Activated naive CD4-positive, alpha-beta T cell treated with anti-CD3 and anti-CD28 coated beads, Interleukin-2, amount 50 U/mL, for 16 hours (primary cell): ENCODE results near the gene NEAT1.
A peak's percentile ranks its signal among the peaks of the same experiment; 100 is the strongest.

Source experiments
- DNase-seq: peaks from one replicate; pipeline ENCODE4 v3.0.0-alpha.2; 2020

The NEAT1 gene

GRCh38 chr11:65422633-65423515 lies at the start of gene NEAT1:
Gene NEAT1 (plus strand): TSS chr11:65422798.
- DNase-seq, result peak; percentile 91

GRCh38 chr11:65373839-65374580 lies 48.6 kb upstream of the NEAT1 start:
- no peak for DNase-seq

DNA sequence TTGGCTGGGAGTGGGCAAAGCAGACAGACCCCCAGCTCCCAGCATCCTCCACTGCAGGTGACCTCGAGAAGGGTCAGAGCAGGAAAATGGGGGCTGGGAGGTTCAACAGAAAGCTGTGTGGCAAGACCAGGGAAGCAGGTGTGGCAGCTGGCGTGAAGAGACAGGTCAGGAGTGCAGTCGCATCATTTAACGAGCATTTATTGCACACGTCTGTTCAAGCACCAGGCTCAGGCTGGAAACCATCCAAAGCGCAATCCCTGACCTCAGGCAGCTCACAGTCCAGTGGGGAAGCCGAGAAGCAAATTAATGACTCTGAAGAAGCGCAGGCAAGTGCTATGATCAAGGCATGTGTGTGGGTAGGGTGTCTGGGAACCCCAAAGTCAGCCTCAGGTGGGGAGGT lies 47.6 kb upstream of the NEAT1 start:
- DNase-seq, result no peak

DNA sequence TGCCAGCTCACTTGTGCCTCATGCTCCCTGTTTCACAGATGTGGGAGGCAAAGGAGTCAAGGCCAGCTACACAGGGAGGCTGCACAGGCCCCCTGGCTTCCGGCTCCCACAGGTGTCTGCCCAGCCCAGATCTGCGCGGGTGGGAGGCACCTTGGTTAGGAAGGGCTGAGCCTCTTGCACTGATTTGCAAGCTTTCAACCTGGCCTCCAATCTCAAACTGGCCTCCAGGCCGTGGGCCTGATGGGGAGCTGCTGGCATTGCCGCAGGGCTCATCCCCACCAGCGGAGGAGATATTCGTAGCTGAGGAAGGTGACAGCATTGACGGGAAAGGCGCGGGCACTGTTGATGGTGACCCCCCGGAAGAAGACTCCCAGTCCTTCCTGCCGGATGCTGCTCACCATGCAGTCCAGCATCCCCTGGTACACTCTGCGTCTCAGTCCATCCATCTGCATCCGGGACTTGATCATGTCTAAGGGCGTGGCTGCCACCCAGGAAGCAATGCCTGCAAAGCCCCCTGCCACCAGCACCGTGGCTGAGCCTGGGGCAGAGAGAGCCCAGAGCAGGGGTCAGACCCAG lies 46.4 kb upstream of the NEAT1 start:
- no peak for DNase-seq

DNA sequence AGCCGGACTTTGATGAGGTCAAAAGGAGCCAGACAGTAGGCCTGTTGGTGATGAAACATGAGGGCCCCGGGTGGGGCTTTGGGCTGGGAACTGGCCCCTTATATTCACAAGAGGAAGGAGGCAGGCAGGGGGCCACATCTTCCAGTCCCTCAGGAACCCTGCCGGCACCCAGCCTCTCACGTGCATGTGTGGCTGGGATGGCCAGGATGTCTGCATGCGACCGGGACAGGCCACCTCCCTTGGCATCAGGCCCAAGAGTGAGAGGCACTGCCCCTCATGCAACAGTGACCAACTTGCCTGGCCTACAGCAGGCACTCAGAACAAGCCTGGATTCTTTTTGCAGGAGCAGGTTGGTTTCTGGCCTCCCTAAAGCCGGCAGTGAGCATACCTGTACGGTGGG lies 45.6 kb upstream of the NEAT1 start:
- no peak for DNase-seq

- DNase-seq, result no peak
Measured at GRCh38 chr11:65377777-65378176, 44.8 kb upstream of the NEAT1 start.

- DNase-seq, result no peak
Measured at GRCh38 chr11:65378208-65378927, 44.2 kb upstream of the NEAT1 start.

- no peak for DNase-seq
Measured at GRCh38 chr11:65378928-65379638, 43.5 kb upstream of the NEAT1 start.

DNA sequence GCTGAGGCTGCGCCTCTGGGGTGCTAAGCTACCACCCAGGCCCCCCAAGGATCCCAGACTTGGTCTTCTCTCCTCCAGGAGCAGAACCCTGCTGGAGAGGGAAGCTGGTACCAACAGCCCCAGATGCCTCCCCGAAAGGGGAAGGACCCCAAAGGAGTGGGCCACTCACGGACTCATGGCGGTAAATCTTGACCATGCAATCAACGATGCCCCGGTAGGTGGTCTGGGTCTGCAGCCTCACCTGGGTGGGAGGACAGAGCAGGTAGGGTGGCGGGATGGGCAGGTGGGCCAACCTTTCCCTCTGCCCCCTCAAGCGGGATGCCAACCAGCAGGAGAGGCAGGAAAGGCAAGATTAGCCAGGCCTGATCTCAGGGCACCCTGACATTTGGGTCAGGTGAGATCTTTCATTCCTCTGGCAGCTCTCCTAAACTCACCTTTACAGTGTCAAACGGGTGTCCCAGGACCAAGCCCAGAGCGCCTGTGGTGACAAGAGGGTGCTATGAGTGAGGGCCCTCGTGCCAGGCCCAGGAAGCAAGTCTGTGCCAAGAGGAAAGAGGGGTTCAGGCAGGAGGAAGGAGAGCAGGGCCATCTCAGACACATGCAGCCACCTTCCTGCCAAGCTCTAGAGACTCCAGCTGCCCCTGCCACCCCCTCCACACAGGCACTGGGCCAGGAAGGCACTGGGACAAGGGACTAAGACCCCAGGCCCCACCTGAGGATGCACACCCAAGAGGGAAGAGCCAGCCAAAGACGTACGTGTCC lies 42.7 kb upstream of the NEAT1 start:
- DNase-seq, result no peak

DNA sequence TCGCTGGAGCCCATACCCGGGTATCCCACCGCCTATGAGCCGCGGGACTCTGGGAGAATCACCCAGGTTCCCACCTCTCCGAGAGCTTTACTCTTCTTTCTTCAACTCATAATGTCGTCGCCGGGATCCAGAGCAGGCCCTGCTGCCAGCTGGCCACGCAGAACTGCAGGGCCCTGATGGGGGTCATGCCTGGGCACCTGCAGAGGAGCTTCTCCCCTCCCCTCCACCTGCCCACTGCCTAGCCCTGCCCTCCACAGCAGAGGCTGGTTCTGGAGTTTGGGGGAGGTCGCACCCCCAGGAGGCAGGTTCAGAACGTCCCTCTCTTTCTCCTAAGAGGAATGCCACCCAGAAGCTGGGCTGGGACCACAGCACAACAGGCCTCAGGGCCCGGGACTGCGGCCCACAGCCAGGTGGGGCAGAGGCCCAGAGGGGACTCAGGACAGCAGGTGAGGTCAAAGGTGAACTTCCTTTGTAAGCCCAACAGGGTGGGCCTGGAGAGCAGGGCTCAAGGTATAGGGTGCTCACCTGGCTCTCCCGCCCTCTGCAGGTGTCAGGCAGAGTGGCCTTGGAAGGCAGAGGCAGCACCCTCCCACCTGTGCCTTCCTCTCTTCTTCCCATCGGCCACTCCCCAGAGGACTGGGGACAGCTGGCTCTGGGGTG lies 42.0 kb upstream of the NEAT1 start:
- DNase-seq, result no peak

GRCh38 chr11:65381716-65382032 lies 40.9 kb upstream of the NEAT1 start:
- DNase-seq, result no peak

DNA sequence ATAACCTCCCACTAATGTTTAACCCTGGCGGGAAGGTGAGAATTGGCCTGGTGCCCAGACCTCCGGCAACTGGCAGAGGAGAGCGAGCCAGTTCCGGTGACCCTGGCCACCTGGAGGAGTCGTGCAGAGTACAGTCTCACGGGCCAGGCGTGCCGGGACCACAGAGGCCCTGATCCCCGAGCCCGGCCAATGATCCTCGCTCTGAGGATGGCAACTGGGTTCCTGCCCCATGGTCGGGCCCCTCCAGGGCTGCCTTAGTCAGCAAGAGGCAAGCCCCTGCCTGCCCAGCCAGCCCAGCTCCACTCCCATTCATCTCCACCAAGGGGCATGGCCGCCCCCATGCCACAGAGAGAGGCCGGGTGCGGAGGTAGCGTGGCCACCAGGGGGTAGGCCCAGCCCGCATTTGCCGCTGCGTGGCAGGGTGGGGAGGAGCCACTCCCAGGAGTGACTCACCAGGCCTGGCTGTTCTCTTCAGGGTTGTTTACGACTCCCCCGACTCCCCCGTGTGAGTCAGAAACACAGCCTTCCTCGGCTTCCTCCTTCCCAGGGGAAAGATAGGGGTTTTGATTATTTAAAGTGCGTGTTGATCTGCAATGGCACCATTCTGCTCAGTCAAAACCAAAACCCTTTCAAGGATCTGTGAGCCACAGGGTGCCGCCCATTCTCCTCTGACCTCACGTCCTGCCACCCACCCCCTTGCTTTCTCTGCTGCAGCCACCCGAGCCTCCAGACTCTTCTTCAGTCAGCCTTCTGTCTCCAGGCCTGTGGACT lies 40.4 kb upstream of the NEAT1 start, which contains the start of gene SLC25A45:
SLC25A45 (minus strand) TSS at position 614 of the 771 bp plus-strand sequence. CDS start 695 bp downstream, outside the sequence.
- peak; percentile 96 for DNase-seq

- DNase-seq, result no peak
Measured at GRCh38 chr11:65382804-65383368, 39.7 kb upstream of the NEAT1 start.

DNA sequence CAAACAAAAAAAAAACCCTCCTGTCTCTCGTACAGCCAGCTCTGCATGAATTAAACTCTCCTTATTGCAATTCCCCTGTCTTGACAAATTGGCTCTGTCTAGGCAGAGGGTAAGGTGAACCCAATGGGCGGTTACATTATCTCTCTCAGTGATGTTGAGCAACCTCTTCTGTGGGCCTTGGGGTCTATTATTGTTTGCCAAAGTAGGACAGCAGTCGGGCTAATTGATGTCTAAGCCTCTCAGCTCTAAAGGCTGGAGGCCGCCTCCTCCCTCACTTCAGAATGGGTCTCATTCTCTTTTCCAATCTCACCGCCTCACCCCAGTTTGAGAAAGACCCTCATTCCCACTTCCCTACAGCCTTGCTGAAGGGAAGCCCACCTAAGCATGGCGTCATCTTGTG lies 38.8 kb upstream of the NEAT1 start:
- DNase-seq, result no peak

GRCh38 chr11:65384301-65384889 lies 38.2 kb upstream of the NEAT1 start:
- DNase-seq, result no peak

GRCh38 chr11:65386307-65387140 lies 36.1 kb upstream of the NEAT1 start, which contains the start of gene FRMD8:
Gene FRMD8 (plus strand): TSS chr11:65386637. CDS start chr11:65387037, 400 bp downstream.
- peak; percentile 87 for DNase-seq

DNA sequence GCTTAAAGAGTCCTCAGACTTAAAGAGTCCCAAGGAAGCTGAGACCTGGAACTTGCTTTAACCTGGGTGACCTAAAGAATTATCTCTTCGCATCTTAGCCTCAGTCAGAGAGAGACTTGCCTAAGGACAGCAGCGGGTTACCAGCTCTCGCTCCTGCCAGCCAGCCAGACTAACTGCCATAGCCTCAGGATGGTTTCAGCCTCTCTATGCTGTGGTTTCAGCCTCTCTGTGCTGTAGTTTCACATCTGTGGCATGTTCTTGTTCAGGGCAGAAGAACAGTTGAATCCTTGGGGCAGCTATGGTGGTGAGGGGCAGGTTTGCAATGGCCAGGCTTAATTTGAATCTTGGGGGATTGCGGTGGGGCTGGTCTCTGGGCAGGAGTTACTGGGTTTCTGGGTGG lies 33.9 kb upstream of the NEAT1 start:
- DNase-seq, result no peak

- DNase-seq, result no peak
Measured at GRCh38 chr11:65389294-65389980, 33.2 kb upstream of the NEAT1 start.
